Stimulated activated CD8-positive, alpha-beta memory T cell treated with anti-CD3 and anti-CD28 coated beads, Interleukin-12 subunit alpha, Interleukin-12 subunit beta, amount 100 ng/mL, for 4 hours (primary cell): ENCODE measurements around the gene SAMD3.
A peak's percentile ranks its signal among the peaks of the same experiment; 100 is the strongest.
"Not testable (repeated sequence)": the region's sequence is repeated elsewhere in the genome, so short reads cannot be mapped to it uniquely, and the experiment has no call there.

Source experiments
- DNase-seq: peaks from one replicate; pipeline ENCODE4 v3.0.0-alpha.2; 2020; ENCODE audit warnings: low read depth

The SAMD3 gene

DNA sequence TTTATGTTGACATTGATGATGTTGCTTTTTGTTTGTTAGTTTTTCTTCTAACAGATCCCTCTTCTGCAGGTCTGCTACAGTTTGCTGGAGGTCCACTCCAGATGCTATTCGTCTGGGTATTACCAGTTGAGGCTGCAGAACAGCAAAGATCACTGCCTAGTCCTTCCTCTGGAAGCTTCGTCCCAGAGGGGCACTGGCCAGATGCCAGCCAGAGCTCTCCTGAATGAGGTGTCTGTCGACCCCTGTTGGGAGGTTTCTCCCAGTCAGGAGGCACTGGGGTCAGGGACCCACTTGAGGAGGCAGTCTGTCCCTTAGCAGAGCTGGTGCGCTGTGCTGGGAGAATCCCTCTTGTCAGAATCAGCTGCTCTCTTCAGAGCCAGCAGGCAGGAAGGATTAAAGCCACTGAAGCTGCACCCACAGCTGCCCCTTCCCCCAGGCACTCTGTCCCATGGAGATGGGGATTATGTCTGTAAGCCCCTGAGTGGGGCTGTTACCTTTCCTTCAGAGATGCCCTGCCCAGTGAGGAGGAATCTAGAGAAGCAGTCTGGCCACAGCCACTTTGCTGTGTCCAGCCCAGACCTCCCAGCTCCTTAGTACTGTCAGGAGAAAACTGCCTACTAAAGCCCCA, 49.3 kb downstream of the SAMD3 start:
- DNase-seq = not testable (repeated sequence)

DNA sequence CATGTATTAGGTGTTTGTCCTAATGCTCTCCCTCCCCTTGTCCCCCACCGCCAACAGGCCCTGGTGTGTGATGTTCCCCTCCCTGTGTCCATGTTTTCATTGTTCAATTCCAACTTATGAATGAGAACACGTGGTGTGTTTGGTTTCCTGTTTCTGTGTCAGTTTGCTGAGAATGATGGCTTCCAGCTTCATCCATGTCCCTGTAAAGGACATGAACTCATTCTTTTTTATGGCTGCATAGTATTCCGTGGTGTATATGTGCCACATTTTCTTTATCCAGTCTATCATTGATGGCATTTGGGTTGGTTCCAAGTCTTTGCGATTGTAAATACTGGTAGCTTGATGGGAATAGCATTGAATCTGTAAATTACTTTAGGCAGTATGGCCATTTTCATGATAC, 52.6 kb downstream of the SAMD3 start:
- not testable (repeated sequence) for DNase-seq

DNA sequence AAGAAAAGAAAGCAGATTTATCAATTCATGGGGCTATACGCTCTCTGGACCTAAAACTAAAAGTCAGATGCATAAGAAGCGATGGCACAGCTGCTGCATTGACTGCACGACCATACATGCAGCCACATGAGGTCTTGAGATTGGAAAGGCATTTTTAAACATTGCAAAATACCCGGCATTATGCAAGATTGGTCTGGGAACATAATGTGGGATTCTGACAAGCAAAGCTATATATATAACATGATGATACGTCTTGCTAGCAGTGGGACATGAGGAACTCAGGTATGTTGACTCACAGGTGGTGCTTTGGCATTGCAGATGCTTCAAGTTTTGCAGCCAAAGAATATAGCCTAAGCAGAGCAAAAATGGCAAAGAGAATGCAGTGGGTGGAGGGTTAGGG, 55.1 kb downstream of the SAMD3 start:
- DNase-seq = no peak

DNA sequence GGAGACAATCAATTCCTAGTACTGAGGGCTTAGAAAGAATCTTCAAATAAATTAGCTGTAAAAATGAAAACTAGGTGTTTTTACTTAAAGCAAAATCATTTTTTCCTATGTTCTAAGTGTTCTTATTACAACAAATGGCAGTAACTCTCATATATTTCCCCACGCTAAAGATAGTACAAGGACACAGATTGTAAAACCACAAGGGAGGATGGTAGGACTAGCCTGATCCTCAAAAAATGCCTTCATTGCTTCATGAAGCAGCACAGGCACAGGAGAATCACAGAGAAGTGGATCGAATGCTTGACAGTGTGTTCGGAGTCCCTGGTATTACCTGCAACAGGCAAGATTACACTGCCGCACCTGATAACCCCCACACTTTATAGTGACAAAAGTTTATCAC, 58.5 kb downstream of the SAMD3 start:
- no peak for DNase-seq

DNA sequence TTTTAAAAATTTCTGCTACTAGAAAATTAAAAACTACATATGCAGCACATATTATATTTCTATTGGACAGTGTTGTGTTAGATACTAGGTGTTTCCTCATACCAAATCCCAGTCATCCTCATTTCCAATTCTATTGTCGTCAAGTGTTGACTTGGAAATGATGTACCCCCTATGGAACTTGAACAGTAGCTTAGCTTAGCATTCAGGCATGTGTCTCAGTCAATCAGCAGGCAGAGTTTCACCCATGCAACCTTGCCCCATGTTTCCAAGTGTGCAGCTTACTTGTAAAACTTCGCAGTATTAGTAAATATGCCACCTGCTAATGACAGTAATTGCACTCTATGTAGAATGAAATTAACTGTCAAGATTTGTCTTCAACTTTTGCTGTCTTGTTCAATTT, 59.5 kb downstream of the SAMD3 start:
- no peak for DNase-seq

DNA sequence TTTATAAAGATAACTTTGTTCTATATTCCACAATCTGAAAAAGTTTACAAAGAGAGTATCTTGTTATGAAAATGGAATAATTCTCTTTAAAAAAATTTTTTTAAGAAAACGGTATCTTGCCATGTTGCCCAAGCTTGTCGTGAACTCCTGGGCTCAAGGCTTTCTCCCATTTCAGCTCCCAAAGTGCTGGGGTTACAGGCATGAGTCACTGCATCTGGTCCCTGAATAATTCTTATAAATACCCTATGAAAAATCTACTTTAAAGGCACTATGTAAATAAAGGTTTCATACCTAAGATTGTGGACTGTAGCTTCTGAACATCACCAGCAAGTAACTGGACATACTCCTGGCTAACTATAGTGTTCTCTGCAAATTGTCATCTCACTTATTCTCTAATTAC, 60.3 kb downstream of the SAMD3 start:
- DNase-seq = no peak

DNA sequence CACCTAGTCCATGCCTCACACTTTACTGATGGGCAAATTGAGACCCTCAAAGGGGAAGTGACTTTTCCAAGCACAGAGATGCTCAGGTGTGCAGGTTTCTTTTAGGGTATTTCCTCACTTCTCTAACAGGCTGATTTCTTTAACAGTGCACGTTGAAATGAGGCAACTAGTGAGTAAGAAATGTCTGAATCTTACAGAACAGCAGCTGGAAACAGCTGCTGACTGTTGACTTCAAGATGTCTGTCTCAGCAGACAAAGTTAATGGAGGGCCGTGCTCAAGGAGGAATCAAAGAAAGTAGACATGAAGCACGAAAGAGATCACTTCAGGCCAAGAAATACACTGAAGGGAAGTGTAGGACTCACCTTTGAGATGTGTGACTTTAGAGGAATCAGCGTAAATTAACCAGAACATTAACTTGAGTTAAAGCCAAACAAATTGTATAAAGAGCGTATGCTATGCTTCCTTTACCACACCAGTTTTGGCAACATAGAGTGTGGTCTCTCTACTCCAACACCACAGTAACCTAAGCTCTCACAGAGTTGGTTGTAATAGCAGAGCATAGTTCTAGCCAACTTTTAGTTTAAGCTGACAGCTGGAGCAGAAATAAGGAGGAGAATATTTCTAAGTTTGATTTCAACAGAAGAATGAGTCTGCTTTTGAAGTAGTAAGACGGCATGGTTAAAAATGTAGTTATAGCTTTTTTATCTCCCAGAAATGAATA, 60.9 kb downstream of the SAMD3 start:
- DNase-seq = no peak

DNA sequence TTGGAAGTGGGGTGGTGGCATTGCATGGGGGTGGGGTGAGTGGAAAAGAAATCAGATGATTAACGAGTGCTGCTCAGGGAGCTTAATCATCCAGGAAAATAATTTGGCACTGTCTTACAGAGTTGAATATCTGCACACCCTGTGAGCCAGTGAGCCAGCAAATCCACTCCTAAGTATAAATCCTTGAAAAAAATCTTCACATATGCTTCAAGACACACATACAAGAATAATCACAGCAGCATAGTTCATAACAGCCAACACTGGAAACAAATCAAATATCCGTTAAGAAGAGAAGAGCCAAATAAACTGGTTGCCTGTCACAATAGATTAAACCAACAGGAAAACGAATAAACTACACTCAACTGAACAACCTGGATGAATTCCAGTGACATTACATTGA, 62.8 kb downstream of the SAMD3 start:
- DNase-seq = no peak

DNA sequence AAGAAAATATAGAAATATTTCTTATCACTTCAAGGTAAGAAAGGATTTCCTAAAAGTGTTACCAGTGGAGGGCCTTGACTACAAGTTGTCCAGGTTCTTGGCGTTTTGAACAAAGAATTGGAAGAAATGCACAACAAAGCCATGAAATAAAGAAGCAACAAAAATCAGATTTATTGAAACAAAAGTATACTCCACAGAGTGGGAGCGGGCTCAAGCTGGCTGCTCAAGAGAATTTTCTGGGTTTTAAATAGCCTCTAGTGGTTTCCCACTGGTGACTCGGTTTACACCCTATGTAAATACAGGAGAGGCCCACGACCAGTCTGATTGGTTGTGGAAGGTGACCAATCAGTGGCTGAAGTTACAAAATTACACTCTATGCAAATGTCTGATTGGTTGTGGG, 64.2 kb downstream of the SAMD3 start:
- DNase-seq = no peak

DNA sequence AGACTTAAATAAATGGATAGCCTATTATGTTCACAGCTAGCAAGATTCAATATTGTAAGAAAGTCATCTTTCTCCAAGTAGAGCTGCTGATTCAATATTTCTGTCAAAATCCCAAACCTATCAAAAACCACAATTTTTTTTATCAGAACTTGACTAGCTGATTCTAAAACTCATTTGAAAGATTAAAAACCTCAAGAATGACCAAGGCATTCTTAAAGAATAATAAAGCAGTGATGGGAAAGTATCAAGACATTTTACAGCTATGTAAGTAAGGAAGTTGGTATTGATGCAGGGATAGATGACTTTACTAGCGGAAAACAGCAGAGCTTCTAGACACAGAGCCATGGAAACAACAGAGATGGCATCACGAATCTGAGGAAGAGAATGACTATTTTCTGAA, 64.7 kb downstream of the SAMD3 start:
- DNase-seq = no peak

DNA sequence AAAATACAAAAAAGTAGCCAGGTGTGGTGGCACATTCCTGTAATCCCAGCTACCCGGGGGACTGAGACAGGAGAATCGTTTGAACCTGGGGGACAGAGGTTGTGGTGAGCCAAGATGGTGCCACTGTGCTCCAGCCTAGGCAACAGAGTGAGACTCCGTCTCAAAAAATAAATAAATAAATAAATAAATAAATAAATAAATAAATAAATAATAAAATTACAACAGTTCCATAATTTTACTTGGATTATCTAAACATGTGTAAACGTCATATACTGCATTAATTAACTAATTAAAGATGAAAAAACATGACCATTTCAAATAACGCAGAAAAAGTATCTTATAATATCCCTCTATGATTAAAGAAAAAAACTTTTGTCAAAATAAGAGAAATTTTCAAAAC, 65.8 kb downstream of the SAMD3 start:
- DNase-seq = no peak

DNA sequence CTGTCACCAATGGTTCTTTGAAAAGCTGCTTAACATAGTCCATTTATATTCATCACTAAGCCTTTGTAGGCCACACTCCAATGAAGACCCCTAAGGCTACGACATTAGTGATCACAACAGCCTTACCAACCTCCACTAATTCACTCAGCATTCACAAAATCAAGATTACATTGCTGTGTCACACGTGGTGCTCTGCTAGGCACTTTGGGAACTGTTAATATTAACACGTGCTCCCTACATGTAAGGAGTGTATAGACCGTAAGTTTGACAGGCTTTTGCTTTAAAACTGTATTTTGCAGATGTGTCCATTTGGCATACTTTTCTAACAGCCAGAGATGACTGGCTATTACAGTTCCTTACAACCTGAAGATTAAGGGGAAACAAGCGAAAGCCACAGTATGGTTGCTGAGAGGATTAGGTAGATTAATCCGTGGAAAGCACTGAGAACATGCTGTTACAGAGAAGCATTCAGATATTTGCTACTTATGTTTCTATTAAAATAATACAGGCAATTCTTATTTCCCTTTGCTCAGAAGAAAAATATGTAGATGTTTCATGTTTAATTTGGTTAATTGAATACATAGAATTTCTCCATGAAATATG, 69.7 kb downstream of the SAMD3 start:
- DNase-seq = no peak

DNA sequence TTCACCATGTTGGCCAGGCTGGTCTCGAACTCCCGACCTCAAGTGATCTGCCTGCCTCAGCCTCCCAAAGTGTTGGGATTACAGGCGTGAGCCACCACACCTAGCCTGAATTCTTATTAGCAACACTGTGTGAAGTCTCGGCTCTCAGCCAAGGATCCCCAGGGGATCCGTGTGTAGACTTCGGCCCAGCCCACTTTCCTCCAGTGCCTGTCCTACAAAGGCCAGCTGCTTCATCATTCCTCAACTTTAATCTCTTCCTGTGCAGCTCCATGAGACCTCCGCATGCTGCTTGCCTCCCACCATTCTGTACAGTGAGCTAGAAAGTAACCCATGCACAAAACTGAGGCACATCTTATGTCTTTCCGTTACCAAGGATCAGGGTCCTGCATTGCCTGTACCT, 71.8 kb downstream of the SAMD3 start:
- no peak for DNase-seq

DNA sequence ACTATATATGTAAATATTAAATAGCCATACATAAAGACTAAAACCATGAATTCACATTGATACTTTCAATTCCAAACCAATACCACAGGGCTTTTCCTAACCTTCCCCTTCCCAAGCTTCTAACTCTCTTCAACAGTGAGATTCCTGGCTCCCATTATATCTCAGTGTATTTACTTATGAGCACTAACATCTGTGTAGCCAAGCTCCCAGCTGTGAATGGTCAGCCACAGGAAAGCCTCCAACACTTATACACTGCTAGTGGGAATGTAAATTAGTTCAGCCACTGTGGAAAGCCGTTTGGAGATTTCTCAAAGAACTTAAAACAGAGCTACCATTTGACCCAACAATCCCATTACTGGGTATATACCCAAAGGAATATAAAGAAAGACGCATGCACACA, 73.7 kb downstream of the SAMD3 start:
- not testable (repeated sequence) for DNase-seq

DNA sequence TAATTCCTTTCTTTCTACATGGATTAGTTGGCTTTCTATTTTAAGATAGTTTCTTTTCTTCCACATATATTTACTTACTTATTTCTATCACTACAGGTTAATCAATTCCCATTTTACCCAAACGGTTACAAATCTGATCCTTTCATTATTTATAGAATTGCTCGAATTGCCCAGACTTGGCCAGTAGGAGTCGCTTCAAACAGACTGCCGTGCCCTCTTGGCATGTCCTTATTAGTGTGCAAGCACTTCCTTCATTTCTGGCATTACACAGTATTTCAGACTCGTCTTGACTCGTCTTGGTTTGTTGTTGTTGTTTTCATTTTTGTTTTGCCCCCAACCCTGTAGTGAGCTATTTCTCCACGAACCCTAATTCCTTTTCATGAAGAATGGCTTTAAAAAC, 74.6 kb downstream of the SAMD3 start:
- no peak for DNase-seq

DNA sequence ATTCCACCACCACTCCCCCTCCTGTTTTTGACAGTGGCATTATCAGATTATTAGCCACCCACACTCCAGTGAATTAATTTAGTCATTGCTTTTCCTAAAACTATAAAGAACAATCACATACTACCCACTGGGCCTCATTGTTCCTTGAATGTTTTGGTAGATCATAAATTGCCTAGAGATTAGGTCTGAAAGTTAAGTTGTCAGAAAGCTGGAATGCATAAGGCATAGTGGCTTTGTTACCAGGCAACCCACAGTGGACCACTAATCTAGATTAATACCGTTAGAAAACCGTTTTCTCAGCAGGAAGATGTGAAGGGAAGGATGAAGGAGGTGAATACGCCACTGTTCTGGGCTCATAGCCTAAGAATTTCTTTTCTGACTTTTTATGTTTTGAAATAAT, 75.6 kb downstream of the SAMD3 start:
- DNase-seq = no peak

DNA sequence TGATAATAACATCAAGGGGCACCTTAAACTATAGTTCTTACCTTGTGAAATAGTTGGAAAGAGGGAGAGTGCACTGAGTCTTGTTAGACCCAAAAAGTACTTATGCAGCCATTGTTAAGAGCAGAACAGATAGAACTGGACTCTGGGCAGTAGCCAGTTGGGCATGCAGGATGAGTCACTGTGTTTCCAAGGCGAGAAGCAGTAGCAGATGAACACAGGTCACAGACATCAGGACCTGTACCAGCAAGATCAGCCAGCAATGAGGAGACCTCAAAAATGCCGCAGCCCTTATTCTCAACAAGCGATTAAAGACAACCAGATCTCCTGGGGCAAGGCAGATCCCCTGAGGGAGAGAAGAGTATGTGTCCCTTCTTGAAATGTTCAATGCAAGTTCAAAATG, 79.0 kb downstream of the SAMD3 start:
- no peak for DNase-seq

DNA sequence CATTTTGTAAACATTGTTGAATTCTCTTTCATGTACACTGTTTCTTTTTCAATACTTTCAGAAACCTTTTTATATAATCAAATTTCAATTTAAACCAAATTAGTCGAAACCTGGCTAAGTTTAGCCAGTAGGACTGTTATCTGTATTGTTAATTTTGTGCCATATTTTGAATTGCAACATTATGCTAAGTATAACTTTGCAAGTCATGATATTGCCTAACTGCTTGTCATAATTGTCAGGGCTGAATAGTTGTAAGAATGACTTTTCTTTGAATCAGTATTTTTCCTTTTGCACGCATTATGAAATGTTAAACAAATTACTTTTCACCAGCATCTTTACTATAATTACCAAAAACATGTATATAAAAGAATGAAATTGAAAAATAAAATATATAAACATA, 82.7 kb downstream of the SAMD3 start:
- DNase-seq = no peak

DNA sequence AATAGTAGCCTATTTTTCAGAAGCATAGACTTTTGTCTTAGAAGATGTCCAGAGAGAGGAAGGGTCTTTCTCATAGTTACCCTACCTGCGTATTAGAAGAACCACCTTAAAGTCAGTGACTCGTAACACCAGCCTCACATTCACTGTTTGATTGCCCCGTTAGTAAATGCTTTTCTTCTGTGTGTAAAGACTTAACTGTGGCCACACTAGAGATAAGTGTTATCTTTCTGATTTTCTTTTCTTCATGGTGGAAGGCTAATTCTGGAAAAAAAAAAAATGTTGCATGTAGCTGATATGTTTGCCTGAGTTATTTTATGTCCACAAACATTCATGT, 83.9 kb downstream of the SAMD3 start:
- no peak for DNase-seq

DNA sequence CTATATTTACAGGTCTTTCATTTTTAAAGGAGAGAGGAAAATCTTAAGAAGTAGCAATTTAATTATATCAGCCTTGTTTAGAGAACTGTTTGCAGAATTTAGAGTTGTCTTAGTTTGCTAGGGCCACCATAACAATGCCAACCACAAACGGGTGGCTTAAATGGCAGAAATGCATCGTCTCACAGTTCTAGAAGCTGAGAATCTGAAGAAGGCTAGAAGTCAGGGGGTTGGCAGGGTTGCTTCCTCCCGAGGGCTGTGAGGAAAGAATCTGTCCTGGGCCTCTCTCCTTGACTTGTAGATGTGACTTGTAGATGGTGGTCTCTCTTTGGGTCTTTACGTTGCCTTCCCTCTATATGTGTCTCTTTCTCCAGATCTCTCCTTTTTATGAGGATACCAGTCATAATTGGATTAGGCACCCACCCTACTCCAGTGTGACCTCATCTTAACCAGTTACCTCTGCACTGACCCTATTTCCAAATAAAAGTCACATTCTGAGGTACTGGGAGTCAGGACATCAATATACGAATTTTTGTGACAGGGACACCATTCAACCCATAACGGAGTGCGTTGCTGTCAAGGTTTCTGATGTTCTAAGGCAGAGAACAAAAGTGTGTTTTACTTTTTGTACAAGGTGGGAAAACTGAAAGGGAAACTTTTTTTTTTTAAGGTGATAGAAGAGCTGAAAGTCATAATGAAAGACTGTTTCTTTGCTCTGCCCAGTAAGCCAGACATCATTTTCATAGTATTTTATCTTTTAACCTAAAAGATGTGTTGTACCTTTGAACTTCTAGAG, 84.4 kb downstream of the SAMD3 start:
- no peak for DNase-seq

DNA sequence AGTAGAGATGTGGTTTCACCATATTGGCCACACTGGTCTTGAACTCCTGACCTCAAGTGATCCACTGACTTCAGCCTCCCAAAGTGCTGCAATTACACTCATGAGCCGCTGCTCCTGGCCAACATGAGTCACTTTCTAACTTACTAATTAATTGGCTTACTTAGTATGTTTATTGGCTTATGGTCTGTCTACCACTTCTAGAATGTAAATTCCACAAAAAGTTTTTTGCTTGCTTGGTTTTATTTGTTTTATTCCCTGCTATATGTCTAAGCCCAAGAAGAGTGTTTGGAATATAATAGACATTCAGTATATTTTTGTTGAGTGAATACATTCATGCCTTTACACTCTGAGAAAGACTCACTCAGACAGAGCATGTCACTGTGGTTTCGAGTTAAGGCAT, 86.0 kb downstream of the SAMD3 start:
- no peak for DNase-seq

DNA sequence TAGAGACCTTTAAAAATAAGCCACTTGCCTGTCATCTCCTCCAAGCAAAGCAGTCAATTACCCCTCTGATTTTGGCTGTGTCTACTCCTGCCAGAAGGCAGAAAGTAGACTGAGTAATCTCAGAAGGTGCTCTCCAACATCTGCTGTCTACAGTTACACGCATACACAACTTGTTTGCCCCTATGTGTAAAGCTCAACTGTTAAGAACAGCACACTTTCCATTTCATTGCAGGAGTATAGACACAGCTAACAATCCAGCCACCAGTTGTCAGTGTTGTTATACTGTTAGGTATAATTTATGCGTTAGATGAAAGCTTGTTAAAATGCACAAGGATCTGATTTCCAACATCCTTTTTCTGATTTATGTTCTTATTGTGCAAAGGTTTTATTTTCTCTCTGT, 88.2 kb downstream of the SAMD3 start:
- no peak for DNase-seq

DNA sequence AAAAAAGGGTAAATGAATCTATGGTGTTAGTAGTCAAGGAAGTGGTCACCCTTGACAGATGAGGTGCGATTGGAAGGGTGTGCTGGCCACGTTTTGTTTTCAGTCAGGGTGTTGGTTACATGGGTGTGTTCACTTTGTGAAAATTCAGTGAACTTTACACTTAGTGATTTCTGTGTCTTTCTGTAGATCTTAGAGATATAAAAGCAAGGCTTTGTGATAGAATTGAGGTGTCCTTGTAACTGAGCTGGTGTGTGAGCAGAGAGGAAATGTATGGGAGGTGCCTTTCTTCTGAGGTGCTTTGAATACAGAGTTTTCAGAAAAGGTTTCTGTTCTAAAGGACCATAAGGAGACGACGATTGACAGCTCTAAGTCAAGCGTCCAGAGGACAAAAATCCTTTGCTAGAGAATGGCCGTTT, 90.5 kb downstream of the SAMD3 start:
- DNase-seq = peak; percentile 9
